ENCODE measurements around the gene RAB44.

DNA sequence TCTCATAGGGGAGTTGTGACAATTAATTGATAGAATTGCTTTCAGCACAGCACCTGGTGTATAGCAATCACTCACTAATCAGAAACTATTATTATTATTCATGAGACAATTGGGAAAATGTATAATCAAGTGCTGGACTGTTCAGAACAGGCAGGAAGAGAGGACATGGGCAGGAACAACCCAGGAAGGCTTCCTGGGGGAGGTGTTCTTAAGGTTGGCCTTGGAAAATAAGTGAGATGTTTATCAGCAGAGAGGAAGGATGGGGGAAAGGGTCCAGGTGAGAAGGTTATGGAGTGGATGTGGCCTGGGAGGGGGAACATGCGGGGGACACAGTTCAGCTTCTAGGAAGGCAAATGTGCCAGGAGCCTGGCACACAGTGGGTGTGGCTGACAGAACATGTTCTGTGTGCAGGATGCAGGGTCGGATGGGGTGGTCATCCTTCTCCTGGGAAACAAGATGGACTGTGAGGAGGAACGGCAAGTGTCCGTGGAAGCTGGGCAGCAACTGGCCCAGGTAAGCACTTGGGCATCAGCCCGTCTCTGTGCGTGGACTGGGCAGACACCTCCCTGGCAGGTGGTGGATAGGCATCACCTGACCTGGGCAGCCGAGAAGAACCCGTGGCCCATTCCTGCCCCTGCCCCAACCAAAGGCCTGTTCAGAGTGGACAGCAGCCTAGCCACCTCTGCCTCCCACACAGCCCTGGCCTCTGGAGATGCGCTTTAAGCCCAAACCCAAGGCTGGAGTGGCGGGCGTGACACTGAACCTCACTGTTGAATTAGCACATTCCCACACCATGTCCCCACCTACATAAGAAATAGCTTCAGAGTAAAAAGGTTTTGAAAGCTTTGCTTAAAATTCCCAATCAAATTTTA is 30.9 kb downstream of the RAB44 start:
- TF ChIP-seq ZNF239 (CRISPR knock-in tag; IDR thresholded peaks at IDR 0.05) (no peak), ZNF512 (tag; IDR thresholded peaks at IDR 0.05) (no peak), CTCF (IDR thresholded peaks at IDR 0.05 in 2 of 3, conservative IDR thresholded peaks at IDR 0.05 in 1 of 3; ENCODE audit: insufficient read depth in 2 of 3, low read depth in 1 of 3, low read length in 3 of 3) (no peak), ZSCAN32 (CRISPR knock-in tag; IDR thresholded peaks at IDR 0.05) (no peak), EP300 (IDR thresholded peaks at IDR 0.05; ENCODE audit: low read length) (no peak), ZNF354B (CRISPR knock-in tag; IDR thresholded peaks at IDR 0.05) (no peak), TFAM (CRISPR knock-in tag; conservative IDR thresholded peaks at IDR 0.05) (no peak), DDX20 (tag; IDR thresholded peaks at IDR 0.05; ENCODE audit: low read depth) (no peak)
- TF ChIP-seq, protein P1, sequence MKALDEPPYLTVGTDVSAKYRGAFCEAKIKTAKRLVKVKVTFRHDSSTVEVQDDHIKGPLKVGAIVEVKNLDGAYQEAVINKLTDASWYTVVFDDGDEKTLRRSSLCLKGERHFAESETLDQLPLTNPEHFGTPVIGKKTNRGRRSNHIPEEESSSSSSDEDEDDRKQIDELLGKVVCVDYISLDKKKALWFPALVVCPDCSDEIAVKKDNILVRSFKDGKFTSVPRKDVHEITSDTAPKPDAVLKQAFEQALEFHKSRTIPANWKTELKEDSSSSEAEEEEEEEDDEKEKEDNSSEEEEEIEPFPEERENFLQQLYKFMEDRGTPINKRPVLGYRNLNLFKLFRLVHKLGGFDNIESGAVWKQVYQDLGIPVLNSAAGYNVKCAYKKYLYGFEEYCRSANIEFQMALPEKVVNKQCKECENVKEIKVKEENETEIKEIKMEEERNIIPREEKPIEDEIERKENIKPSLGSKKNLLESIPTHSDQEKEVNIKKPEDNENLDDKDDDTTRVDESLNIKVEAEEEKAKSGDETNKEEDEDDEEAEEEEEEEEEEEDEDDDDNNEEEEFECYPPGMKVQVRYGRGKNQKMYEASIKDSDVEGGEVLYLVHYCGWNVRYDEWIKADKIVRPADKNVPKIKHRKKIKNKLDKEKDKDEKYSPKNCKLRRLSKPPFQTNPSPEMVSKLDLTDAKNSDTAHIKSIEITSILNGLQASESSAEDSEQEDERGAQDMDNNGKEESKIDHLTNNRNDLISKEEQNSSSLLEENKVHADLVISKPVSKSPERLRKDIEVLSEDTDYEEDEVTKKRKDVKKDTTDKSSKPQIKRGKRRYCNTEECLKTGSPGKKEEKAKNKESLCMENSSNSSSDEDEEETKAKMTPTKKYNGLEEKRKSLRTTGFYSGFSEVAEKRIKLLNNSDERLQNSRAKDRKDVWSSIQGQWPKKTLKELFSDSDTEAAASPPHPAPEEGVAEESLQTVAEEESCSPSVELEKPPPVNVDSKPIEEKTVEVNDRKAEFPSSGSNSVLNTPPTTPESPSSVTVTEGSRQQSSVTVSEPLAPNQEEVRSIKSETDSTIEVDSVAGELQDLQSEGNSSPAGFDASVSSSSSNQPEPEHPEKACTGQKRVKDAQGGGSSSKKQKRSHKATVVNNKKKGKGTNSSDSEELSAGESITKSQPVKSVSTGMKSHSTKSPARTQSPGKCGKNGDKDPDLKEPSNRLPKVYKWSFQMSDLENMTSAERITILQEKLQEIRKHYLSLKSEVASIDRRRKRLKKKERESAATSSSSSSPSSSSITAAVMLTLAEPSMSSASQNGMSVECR (CRISPR knock-in tag; IDR thresholded peaks at IDR 0.05): no peak

All from K562 (cell line).